ENCODE data around the gene TCEANC2.
"Not testable (repeated sequence)": the region's sequence is repeated elsewhere in the genome, so short reads cannot be mapped to it uniquely, and the experiment has no call there.

Gene TCEANC2

GRCh38 chr1:54028306-54029251, 24.8 kb upstream of the TCEANC2 start:
- TF ChIP-seq CTCF (IDR thresholded peaks at IDR 0.05; ENCODE audit: insufficient read depth, low read depth, low read length, missing control alignments), result no peak
- H3K4me3 ChIP-seq (ENCODE audit: low read depth, low read length), result no peak overlapping the region
- no peak for DNase-seq (ENCODE audit: low read depth)

GRCh38 chr1:54037476-54037875, 15.9 kb upstream of the TCEANC2 start:
- TF ChIP-seq CTCF (IDR thresholded peaks at IDR 0.05; ENCODE audit: insufficient read depth, low read depth, low read length, missing control alignments), result no peak
- no peak for DNase-seq (ENCODE audit: low read depth)
- no peak overlapping the region for H3K4me3 ChIP-seq (ENCODE audit: low read depth, low read length)

- H3K4me3 ChIP-seq (ENCODE audit: low read depth, low read length), result no peak overlapping the region
- no peak for DNase-seq (ENCODE audit: low read depth)
- TF ChIP-seq CTCF (IDR thresholded peaks at IDR 0.05; ENCODE audit: insufficient read depth, low read depth, low read length, missing control alignments), result no peak
Observed at GRCh38 chr1:54041806-54042205, 11.6 kb upstream of the TCEANC2 start.

- DNase-seq (ENCODE audit: low read depth), result no peak
- no peak for TF ChIP-seq CTCF (IDR thresholded peaks at IDR 0.05; ENCODE audit: insufficient read depth, low read depth, low read length, missing control alignments)
- H3K4me3 ChIP-seq (ENCODE audit: low read depth, low read length), result no peak overlapping the region
Observed at GRCh38 chr1:54045496-54045895, 7.9 kb upstream of the TCEANC2 start.

- no peak for DNase-seq (ENCODE audit: low read depth)
- no peak overlapping the region for H3K4me3 ChIP-seq (ENCODE audit: low read depth, low read length)
- no peak for TF ChIP-seq CTCF (IDR thresholded peaks at IDR 0.05; ENCODE audit: insufficient read depth, low read depth, low read length, missing control alignments)
Observed at GRCh38 chr1:54046671-54047383, 6.6 kb upstream of the TCEANC2 start.

GRCh38 chr1:54047384-54048305, 5.8 kb upstream of the TCEANC2 start:
- no peak for DNase-seq (ENCODE audit: low read depth)
- no peak for TF ChIP-seq CTCF (IDR thresholded peaks at IDR 0.05; ENCODE audit: insufficient read depth, low read depth, low read length, missing control alignments)
- no peak overlapping the region for H3K4me3 ChIP-seq (ENCODE audit: low read depth, low read length)

- DNase-seq (ENCODE audit: low read depth); H3K4me3 ChIP-seq (ENCODE audit: low read depth, low read length): not testable (repeated sequence)
Observed at GRCh38 chr1:54050435-54050834, 3.0 kb upstream of the TCEANC2 start.

Data from GM12865 (cell line).